PC-9 (cell line): ENCODE measurements around the gene DNAJC3.

Experiments
- CTCF ChIP-seq: fragments of 200-600 bp; sonication (generic); conservative IDR thresholded peaks from 2 replicates; pipeline ENCODE4 v1.6.1; 2017; ENCODE audit warnings: mixed run types, antibody characterized with exemption, mild to moderate bottlenecking, moderate library complexity
- EZH2 ChIP-seq: fragments of 200-600 bp; sonication (generic); IDR thresholded peaks from 2 replicates; pipeline ENCODE4 v1.8.0; 2017; ENCODE audit warnings: antibody characterized with exemption, low read depth

DNA sequence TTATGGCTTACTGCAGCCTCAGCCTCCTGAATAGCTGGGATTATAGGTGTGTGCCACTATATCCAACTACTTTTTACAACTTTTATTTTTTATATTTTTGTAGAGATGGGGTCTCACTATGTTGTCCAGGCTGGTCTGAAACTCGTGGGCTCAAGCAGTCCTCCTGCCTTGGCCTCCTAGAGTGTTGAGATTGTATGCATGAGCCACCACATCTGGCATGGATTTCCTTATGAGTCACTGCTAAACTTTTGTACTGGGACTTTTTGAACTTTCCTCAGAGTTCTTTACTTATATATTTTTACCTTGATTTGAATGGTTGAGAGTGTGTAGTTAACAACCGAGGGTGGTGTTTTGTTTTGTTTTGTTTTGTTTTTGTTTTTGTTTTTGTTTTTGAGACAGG is 33.4 kb downstream of the DNAJC3 start:
- TF ChIP-seq CTCF (no peak), EZH2 (no peak)
